ENCODE measurements around the gene VSIG8.

Gene VSIG8

GRCh38 chr1:159860456-159860855 lies 2.0 kb downstream of the VSIG8 start:
- Mint-ChIP-seq H3K36me3 (ENCODE audit: low read depth) (no peaks in the 10 kb centered on the region), H3K4me3 (no peak overlapping the region), H3K9me3 (no peaks in the 10 kb centered on the region), H3K27ac (no peak overlapping the region), H3K27me3 (ENCODE audit: low read depth, poor library complexity) (peaks cover 63% of the 10 kb centered on the region), H3K4me1 (peaks cover under 1% of the 10 kb centered on the region)
- no peak for DNase-seq
- TF ChIP-seq CTCF (IDR thresholded peaks at IDR 0.05) = no peak

GRCh38 chr1:159859767-159860322 lies 2.6 kb downstream of the VSIG8 start:
- H3K36me3 Mint-ChIP-seq (ENCODE audit: low read depth) = no peaks in the 10 kb centered on the region
- no peak overlapping the region for H3K27ac Mint-ChIP-seq
- no peak for TF ChIP-seq CTCF (IDR thresholded peaks at IDR 0.05)
- no peak for DNase-seq
- H3K4me3 Mint-ChIP-seq = no peak overlapping the region
- peaks cover 5% of the 10 kb centered on the region for H3K4me1 Mint-ChIP-seq
- no peaks in the 10 kb centered on the region for H3K9me3 Mint-ChIP-seq
- peaks cover 70% of the 10 kb centered on the region for H3K27me3 Mint-ChIP-seq (ENCODE audit: low read depth, poor library complexity)

DNA sequence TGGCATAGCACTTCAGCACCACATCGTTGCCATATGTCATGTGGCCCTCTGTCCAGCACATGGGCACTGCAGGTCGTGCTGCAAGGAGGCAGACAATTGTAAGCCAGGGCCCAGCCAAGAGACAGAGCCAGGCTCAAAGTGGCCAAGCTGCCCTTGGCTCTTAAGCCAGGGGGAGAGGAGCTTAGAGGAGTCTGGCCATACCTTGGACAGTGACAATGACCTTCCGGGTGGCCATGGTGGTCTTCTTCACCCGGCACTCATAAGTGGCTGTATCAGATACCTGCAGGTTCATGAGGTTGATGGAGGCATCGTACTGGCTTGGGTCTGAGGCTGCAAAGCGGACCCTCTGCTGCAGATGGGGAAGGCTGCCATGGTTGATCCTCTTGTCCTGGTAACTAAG lies 4.6 kb downstream of the VSIG8 start:
- peaks cover 80% of the 10 kb centered on the region for H3K27me3 Mint-ChIP-seq (ENCODE audit: low read depth, poor library complexity)
- no peak overlapping the region for H3K4me3 Mint-ChIP-seq
- H3K4me1 Mint-ChIP-seq = peaks cover 13% of the 10 kb centered on the region
- no peak for DNase-seq
- no peak for TF ChIP-seq CTCF (IDR thresholded peaks at IDR 0.05)
- no peaks in the 10 kb centered on the region for H3K36me3 Mint-ChIP-seq (ENCODE audit: low read depth)
- H3K9me3 Mint-ChIP-seq = no peaks in the 10 kb centered on the region
- no peak overlapping the region for H3K27ac Mint-ChIP-seq

DNA sequence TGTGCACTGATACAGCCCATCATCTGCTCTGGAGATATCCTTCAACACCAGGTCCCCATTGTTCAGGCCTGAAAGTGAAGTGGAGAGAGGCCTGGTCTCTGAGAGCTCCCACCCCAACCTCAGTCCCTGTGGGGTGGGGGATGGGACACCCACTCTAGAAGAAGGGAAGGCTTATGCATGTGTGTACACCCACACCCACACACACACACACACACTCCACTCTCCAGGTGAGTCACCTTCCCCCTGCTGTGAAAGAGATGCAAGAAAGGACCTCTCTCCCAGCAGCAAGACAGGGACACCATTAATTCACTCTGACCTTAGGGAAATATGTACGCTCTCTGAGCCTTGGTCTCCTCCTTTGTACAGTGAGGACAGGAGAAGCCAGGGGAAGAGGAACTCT lies 5.9 kb downstream of the VSIG8 start:
- TF ChIP-seq CTCF (IDR thresholded peaks at IDR 0.05) = no peak
- no peaks in the 10 kb centered on the region for H3K9me3 Mint-ChIP-seq
- H3K4me1 Mint-ChIP-seq = peaks cover 13% of the 10 kb centered on the region
- peak overlapping the region; percentile 33 for H3K4me3 Mint-ChIP-seq
- no peaks in the 10 kb centered on the region for H3K36me3 Mint-ChIP-seq (ENCODE audit: low read depth)
- H3K27me3 Mint-ChIP-seq (ENCODE audit: low read depth, poor library complexity) = peaks cover 87% of the 10 kb centered on the region
- no peak for DNase-seq
- no peak overlapping the region for H3K27ac Mint-ChIP-seq

GRCh38 chr1:159855709-159856108 lies 6.7 kb downstream of the VSIG8 start:
- Mint-ChIP-seq H3K27ac (no peak overlapping the region), H3K4me1 (peaks cover 13% of the 10 kb centered on the region), H3K27me3 (ENCODE audit: low read depth, poor library complexity) (peaks cover 87% of the 10 kb centered on the region), H3K9me3 (no peaks in the 10 kb centered on the region), H3K36me3 (ENCODE audit: low read depth) (no peaks in the 10 kb centered on the region), H3K4me3 (peak overlapping the region; percentile 12)
- no peak for TF ChIP-seq CTCF (IDR thresholded peaks at IDR 0.05)
- no peak for DNase-seq

DNA sequence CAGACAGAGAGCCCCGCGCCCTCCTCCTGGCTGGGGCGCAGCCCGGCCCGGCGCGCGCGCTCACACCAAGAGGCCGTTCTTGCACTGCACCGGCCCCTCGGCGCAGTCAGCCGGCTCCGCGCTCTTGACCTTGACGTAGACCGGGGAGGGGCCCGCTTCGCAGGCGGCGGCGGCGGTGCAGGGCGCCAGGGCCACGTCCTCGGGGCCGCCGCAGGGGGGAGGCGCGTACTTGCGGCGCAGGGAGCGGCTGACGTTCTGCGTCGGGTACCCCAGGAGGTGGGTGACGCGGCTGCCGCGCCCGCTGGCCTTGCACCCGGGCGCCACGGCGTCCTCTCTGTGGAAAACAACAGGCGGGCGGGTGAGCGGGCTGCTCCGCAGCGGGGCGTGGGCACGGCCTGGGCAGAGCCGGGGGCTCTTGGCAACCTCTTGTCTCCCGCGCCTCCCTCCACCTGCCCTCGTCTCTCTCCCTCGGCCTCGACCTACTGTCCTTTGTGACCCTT lies 7.7 kb downstream of the VSIG8 start:
- Mint-ChIP-seq H3K27me3 (ENCODE audit: low read depth, poor library complexity) (peaks cover 92% of the 10 kb centered on the region), H3K9me3 (no peaks in the 10 kb centered on the region), H3K36me3 (ENCODE audit: low read depth) (no peaks in the 10 kb centered on the region), H3K4me1 (peaks cover 13% of the 10 kb centered on the region), H3K27ac (no peak overlapping the region), H3K4me3 (peak overlapping the region; percentile 71)
- peak; percentile 83 for DNase-seq
- no peak for TF ChIP-seq CTCF (IDR thresholded peaks at IDR 0.05)
